HepG2 (cell line): ENCODE measurements around the gene GMEB2. TPM values are rescaled to one million over a fixed set of nuclear protein-coding genes. Genes with fewer than 3 reads are reported as not detected.

Experiments used
- ATAC-seq: fragments of 200-7000 bp; cut with Tn5 transposase; 3 replicates; pipeline ENCODE4 v1.9.1; 2020; ENCODE audit warnings: mild to moderate bottlenecking, moderate library complexity
- BruUV-seq: library from RNA; stranded (reverse); fragments of 400-500 nt; replicated peaks from 2 replicates; lab custom pipeline; 2021; lab: Mats Ljungman, UMichigan
- CTCF ChIA-PET: fragments of 300-600 bp; formaldehyde crosslinking; extraction: SDS; loops from one replicate; lab custom pipeline; 2021; ENCODE audit warnings: low total read pairs, inconsistent platforms, low intra/inter-chr PET ratio; lab: Yijun Ruan, JAX
- POLR2A ChIA-PET: fragments of 350-600 bp; sonication (Branson Sonifier 250); formaldehyde crosslinking; loops from one replicate; lab custom pipeline; 2020; ENCODE audit warnings: antibody characterized with exemption, inconsistent platforms; lab: Yijun Ruan, JAX
- DNase-seq: peaks from one replicate; pipeline ENCODE4 v3.0.0-alpha.2; 2015; ENCODE audit warnings: low spot score
- FAIRE-seq: peaks from 3 replicates; lab custom pipeline; 2011; peaks lifted over from hg19 to GRCh38; lab: Jason Lieb, UNC
- H2AFZ ChIP-seq: one replicate; pipeline ENCODE4 v1.6.1; 2011; ENCODE audit warnings: low read length, inconsistent platforms
- H3K27ac ChIP-seq: fragments of 300-600 bp; 3 replicates; pipeline ENCODE4 v1.8.0; 2011; ENCODE audit warnings: mixed run types, mild to moderate bottlenecking, mixed read lengths, low read length, inconsistent platforms; ENCODE audit not compliant: insufficient read depth; ENCODE audit errors: extremely low read length
- H3K27me3 ChIP-seq, 2 experiments: fragments of 200-600 bp in 1 of 2; 2 replicates in 1 of 2; 3 replicates in 1 of 2; pipeline versions ENCODE4 v1.6.0 to v1.8.0; 2011; ENCODE audit warnings: low read length in 2 of 2, mild to moderate bottlenecking in 2 of 2, moderate library complexity in 2 of 2, inconsistent platforms in 1 of 2; ENCODE audit not compliant: insufficient read depth in 2 of 2, control insufficient read depth in 1 of 2
- H3K36me3 ChIP-seq, 2 experiments: fragments of 200-600 bp in 1 of 2; replicated peaks in 1 of 2; 2 replicates in 1 of 2; 3 replicates in 1 of 2; pipeline versions ENCODE4 v1.5.1 to v1.8.0; 2011; ENCODE audit warnings: low read length in 2 of 2, inconsistent platforms in 1 of 2; ENCODE audit not compliant: insufficient read depth in 2 of 2, control insufficient read depth in 1 of 2
- H3K4me1 ChIP-seq: 2 replicates; pipeline ENCODE4 v1.5.1; 2012; ENCODE audit warnings: low read length, inconsistent platforms; ENCODE audit not compliant: insufficient read depth
- H3K4me2 ChIP-seq: 2 replicates; pipeline ENCODE4 v1.6.0; 2011; ENCODE audit warnings: low read depth, low read length, inconsistent platforms
- H3K4me3 ChIP-seq, 3 experiments: fragments of 200-600 bp in 1 of 3; sonication (generic), shearing (Covaris generic) in 1 of 3; replicated peaks in 1 of 3; 2 replicates each; pipeline ENCODE4 v1.5.1; 2011 to 2016; ENCODE audit warnings: low read length in 3 of 3, inconsistent platforms in 2 of 3, low read depth in 2 of 3, mild to moderate bottlenecking in 2 of 3, control low read depth in 1 of 3, mixed read lengths in 1 of 3; ENCODE audit not compliant: insufficient read depth in 1 of 3
- H3K79me2 ChIP-seq: one replicate; pipeline ENCODE4 v1.6.1; 2011; ENCODE audit warnings: low read length, inconsistent platforms; ENCODE audit not compliant: insufficient read depth
- H3K9ac ChIP-seq: 2 replicates; pipeline ENCODE4 v1.6.0; 2011; ENCODE audit warnings: mild to moderate bottlenecking, low read depth, low read length, inconsistent platforms; ENCODE audit not compliant: insufficient read depth
- H3K9me3 ChIP-seq: 2 replicates; pipeline ENCODE4 v1.5.1; 2012; ENCODE audit warnings: mild to moderate bottlenecking, low read length
- H4K20me1 ChIP-seq: 2 replicates; pipeline ENCODE4 v1.6.0; 2011; ENCODE audit warnings: inconsistent platforms, mild to moderate bottlenecking, low read length, moderate library complexity; ENCODE audit not compliant: insufficient read depth
- ERF ChIP-seq: IDR thresholded peaks from 2 replicates; pipeline ENCODE4 v1.6.1; 2018; ENCODE audit warnings: missing biosample characterization, missing genetic modification reagents
- FOXA3 ChIP-seq: IDR thresholded peaks from 2 replicates; pipeline ENCODE4 v1.6.1; 2016; ENCODE audit warnings: missing genetic modification reagents, missing compliant biosample characterization
- HES4 ChIP-seq: sonication (generic); formaldehyde crosslinking; IDR thresholded peaks from 2 replicates; pipeline ENCODE4 v1.9.0; 2021; ENCODE audit warnings: mild to moderate bottlenecking, missing genetic modification reagents, borderline replicate concordance
- NR2F6 ChIP-seq, 2 experiments: IDR thresholded peaks; 2 replicates each; pipeline ENCODE4 v1.6.1; 2016; ENCODE audit warnings: antibody characterized with exemption in 1 of 2, mild to moderate bottlenecking in 1 of 2
- SRY ChIP-seq: sonication (generic); formaldehyde crosslinking; IDR thresholded peaks from 2 replicates; pipeline ENCODE4 v1.8.0; 2022; ENCODE audit warnings: mild to moderate bottlenecking, missing genetic modification reagents
- STAG1 ChIP-seq: sonication (generic); formaldehyde crosslinking; IDR thresholded peaks from 2 replicates; pipeline ENCODE4 v1.4.0; 2020; ENCODE audit warnings: missing genetic modification reagents
- TBP ChIP-seq: sonication (generic); formaldehyde crosslinking; IDR thresholded peaks from 2 replicates; pipeline ENCODE4 v1.5.0; 2020; ENCODE audit warnings: missing genetic modification reagents
- ZFX ChIP-seq: sonication (generic); formaldehyde crosslinking; IDR thresholded peaks from 2 replicates; pipeline ENCODE4 v1.4.0; 2020; ENCODE audit warnings: mild to moderate bottlenecking, low read depth, missing genetic modification reagents, moderate library complexity
- ZNF274 ChIP-seq: sonication (generic); formaldehyde crosslinking; IDR thresholded peaks from 2 replicates; pipeline ENCODE4 v1.5.1; 2020; ENCODE audit warnings: mild to moderate bottlenecking, missing genetic modification reagents
- ZNF556 ChIP-seq: sonication (generic); formaldehyde crosslinking; IDR thresholded peaks from 2 replicates; pipeline ENCODE4 v1.4.0; 2020; ENCODE audit warnings: mild to moderate bottlenecking, missing genetic modification reagents, borderline replicate concordance
- ZNF629 ChIP-seq: sonication (generic); formaldehyde crosslinking; conservative IDR thresholded peaks from 2 replicates; pipeline ENCODE4 v1.5.0; 2020; ENCODE audit warnings: missing genetic modification reagents
- ZNF788 ChIP-seq: sonication (generic); formaldehyde crosslinking; IDR thresholded peaks from 2 replicates; pipeline ENCODE4 v1.5.0; 2020; ENCODE audit warnings: mild to moderate bottlenecking, missing genetic modification reagents, borderline replicate concordance
- ZSCAN29 ChIP-seq: sonication (generic); formaldehyde crosslinking; conservative IDR thresholded peaks from 2 replicates; pipeline ENCODE4 v1.4.0; 2020; ENCODE audit warnings: mild to moderate bottlenecking, missing genetic modification reagents
- ZZZ3 ChIP-seq: sonication (generic); formaldehyde crosslinking; IDR thresholded peaks from 2 replicates; pipeline ENCODE4 v1.4.0; 2020; ENCODE audit warnings: missing genetic modification reagents, mild to moderate bottlenecking, borderline replicate concordance
- WGBS: methylation state at CpG from one replicate; pipeline ENCODE4 v1.1.6; 2017; ENCODE audit warnings: low lambda C conversion rate; 5-methylcytosine and 5-hydroxymethylcytosine counted together
- in situ Hi-C: cut with HindIII; loops from 2 replicates; pipeline ENCODE4 v1.10.0; 2017; ENCODE audit warnings: low pct_unique_long_range_greater_than_20kb; ENCODE audit not compliant: extremely low pct_ligation_motif_present
- intact Hi-C: fragments of 100-400 bp; cut with micrococcal nuclease; formaldehyde crosslinking; loops from one replicate; pipeline ENCODE4 v1.10.0; 2022; ENCODE audit not compliant: unreplicated experiment
- polyA plus RNA-seq, 8 experiments: library from polyadenylated mRNA; depleted of rRNA in 3 of 8; stranded (reverse) in 7 of 8; unstranded in 1 of 8; fragments of >200 nt; fragmentation: Illumina TruSeq in 4 of 8; extraction: Trizol in 4 of 8; gene quantifications; 2 replicates each; pipeline versions ENCODE4 v1.2.1 to v1.2.3, GENCODE V29; 2011 to 2016; ENCODE audit warnings: low read depth in 4 of 8, missing spikeins in 1 of 8, mixed read lengths in 1 of 8; ENCODE audit not compliant: insufficient read depth in 1 of 8
- total RNA-seq, 5 experiments: library from RNA; depleted of rRNA; stranded (reverse); fragments of >200 nt; fragmentation: Illumina TruSeq; extraction: Trizol; gene quantifications; 2 replicates each; pipeline ENCODE4 v1.2.3, GENCODE V29; 2016; ENCODE audit warnings: low read depth in 1 of 5
- TF ChIP-seq, protein P1 (sequence below): sonication (generic); formaldehyde crosslinking; IDR thresholded peaks from 2 replicates; pipeline ENCODE4 v1.8.0; 2022; ENCODE audit warnings: missing genetic modification reagents, mild to moderate bottlenecking, borderline replicate concordance
- TF ChIP-seq, protein P2 (sequence below): IDR thresholded peaks from 2 replicates; pipeline ENCODE4 v1.6.1; 2016
- TF ChIP-seq, protein P3 (sequence below): sonication (generic); formaldehyde crosslinking; IDR thresholded peaks from 2 replicates; pipeline ENCODE4 v1.5.0; 2020; ENCODE audit warnings: missing genetic modification reagents
- TF ChIP-seq, protein P4 (sequence below): sonication (generic); formaldehyde crosslinking; IDR thresholded peaks from 2 replicates; pipeline ENCODE4 v1.4.0; 2020; ENCODE audit warnings: mild to moderate bottlenecking, missing genetic modification reagents

GMEB2 gene
- total and polyA plus RNA-seq, 2 of the 13 experiments (the other 11 are each of a cell fraction or from before 2014, with no cell fraction given): 10.6 to 12.4 TPM

DNA sequence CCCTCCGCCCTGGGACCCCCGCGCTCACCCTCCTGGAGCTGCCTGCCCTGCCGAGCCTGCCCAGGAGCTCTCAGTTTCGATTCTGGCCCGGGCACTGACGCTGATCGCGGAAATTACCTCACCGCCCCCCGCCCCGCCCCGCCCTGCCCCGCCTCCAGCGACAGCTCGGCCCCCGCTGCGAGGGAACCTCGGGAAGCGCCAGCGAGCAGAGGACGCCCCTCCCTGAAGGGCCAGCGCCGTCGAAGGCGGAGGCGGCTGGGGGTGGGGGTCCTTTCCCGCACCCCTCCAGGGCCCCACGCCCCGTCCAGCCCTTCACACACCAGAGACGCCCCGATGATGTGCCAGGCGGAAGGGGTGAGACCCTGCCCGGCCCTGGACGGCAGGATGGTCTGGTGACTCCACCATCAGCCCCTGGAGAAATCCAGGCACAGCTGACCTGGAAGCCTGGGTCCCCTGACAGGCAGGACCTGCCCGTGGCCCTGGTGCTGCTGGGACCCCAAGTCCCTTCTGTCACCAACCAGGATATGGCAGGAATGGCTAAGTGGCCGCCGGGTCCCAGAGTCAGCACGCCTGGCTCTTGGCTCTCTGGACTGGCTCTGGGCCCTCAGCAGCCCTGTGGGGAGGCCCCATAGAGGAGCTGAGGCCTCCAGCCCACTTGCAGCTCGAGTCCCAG lies 52.6 kb downstream of the GMEB2 start, which contains the start of gene HELZ2 (continued):
- TF ChIP-seq SRY: 0 out of 2 replicates have a peak, but pooled peaks have one; percentile 16
- no peak for TF ChIP-seq STAG1 (CRISPR knock-in tag)
- TF ChIP-seq FOXA3 (CRISPR knock-in tag): no peak
- TF ChIP-seq ZNF788: peak; percentile 58; the same call in 1 of the 2 replicates
- peak; percentile 70 for TF ChIP-seq ZFX
- no peak for TF ChIP-seq NR2F6 (IDR thresholded peaks at IDR 0.05)
- TF ChIP-seq NR2F6 (CRISPR knock-in tag; IDR thresholded peaks at IDR 0.05): no peak
- TF ChIP-seq, protein P1, sequence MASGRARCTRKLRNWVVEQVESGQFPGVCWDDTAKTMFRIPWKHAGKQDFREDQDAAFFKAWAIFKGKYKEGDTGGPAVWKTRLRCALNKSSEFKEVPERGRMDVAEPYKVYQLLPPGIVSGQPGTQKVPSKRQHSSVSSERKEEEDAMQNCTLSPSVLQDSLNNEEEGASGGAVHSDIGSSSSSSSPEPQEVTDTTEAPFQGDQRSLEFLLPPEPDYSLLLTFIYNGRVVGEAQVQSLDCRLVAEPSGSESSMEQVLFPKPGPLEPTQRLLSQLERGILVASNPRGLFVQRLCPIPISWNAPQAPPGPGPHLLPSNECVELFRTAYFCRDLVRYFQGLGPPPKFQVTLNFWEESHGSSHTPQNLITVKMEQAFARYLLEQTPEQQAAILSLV (CRISPR knock-in tag): peak; percentile 87

DNA sequence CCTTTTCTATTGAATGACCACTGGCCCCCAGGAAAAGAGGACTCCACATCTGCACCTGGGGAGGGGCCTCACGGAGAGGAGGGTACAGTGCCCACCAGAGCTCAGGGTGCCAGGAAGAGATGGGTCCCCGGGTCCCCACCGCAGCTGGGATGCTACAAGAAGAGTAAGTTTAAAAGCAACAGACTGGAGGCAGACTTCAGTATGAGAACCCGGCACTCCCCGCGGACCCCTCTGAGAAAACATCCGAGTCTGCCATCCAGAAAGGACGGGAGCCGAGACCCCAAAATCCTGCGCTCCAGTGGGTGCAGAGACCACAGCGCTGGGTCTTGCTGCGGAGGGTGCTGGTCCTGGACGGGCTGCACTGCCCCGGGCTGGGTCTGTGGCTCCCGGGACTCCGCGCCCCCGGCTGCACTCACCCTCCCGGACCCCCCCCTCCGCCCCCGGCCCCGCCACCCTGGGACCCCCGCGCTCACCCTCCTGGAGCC lies 53.2 kb downstream of the GMEB2 start:
- Histone ChIP-seq H3K4me2 (peak overlapping the region; percentile 88), H3K79me2 (no peaks in the 10 kb centered on the region), H2AFZ (no peak overlapping the region), H3K9ac (peak overlapping the region; percentile 86), H3K4me3 (peak overlapping the region; percentile 88 to 98 (median 94)), H3K27me3 (peaks cover 4 to 18% of the 10 kb centered on the region in 2 experiments; a peak in 2 of 5 replicates), H3K9me3 (no peaks in the 10 kb centered on the region), H3K27ac (peak overlapping the region; percentile 23), H3K4me1 (peaks cover 55% of the 10 kb centered on the region), H3K36me3 (no peaks in the 10 kb centered on the region), H4K20me1 (peaks cover 2% of the 10 kb centered on the region; the same call in 1 of the 2 replicates)
- 4% methylated on average over 14 of the region's 24 CpGs for WGBS
- DNase-seq (no peak), FAIRE-seq (no peak), ATAC-seq (peak; percentile 46)
- TSS peak; percentile 53 for BruUV-seq
- ChIA-PET CTCF (interaction anchor here (2.8 kb wide), 1 partner anchor 36 kb away, joined by 22 read pairs; the partner anchor contains the start of gene PTK6), POLR2A (interaction anchor here (0.8 to 2.6 kb wide), 22 partner anchors 9 to 480 kb away, joined by 3 to 26 read pairs (median 4); partner anchors contain the start of genes GMEB2, PPDPF, PTK6 and RTEL1)
- in situ Hi-C loops: no loop called here
- intact Hi-C loops: loop anchor here (1.0 kb wide), 1 partner anchor 35 kb away; no protein-coding TSS in a partner anchor
- TF ChIP-seq ZZZ3 (CRISPR knock-in tag): 0 out of 2 replicates have a peak, but pooled peaks have one; percentile 34
- 0 out of 2 replicates have a peak, but pooled peaks have one; percentile 12 for TF ChIP-seq ZSCAN29
- TF ChIP-seq ERF (CRISPR knock-in tag): peak; percentile 2; the same call in 1 of the 2 replicates
- TF ChIP-seq ZNF629 (CRISPR knock-in tag): no peak
- TF ChIP-seq, protein P2, sequence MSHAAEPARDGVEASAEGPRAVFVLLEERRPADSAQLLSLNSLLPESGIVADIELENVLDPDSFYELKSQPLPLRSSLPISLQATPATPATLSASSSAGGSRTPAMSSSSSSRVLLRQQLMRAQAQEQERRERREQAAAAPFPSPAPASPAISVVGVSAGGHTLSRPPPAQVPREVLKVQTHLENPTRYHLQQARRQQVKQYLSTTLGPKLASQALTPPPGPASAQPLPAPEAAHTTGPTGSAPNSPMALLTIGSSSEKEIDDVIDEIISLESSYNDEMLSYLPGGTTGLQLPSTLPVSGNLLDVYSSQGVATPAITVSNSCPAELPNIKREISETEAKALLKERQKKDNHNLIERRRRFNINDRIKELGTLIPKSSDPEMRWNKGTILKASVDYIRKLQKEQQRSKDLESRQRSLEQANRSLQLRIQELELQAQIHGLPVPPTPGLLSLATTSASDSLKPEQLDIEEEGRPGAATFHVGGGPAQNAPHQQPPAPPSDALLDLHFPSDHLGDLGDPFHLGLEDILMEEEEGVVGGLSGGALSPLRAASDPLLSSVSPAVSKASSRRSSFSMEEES (CRISPR knock-in tag): no peak
- TF ChIP-seq ZNF556: 0 out of 2 replicates have a peak, but pooled peaks have one; percentile 3
- TF ChIP-seq TBP (CRISPR knock-in tag): no peak
- TF ChIP-seq HES4 (CRISPR knock-in tag): 0 out of 2 replicates have a peak, but pooled peaks have one; percentile 14
- TF ChIP-seq, protein P3, sequence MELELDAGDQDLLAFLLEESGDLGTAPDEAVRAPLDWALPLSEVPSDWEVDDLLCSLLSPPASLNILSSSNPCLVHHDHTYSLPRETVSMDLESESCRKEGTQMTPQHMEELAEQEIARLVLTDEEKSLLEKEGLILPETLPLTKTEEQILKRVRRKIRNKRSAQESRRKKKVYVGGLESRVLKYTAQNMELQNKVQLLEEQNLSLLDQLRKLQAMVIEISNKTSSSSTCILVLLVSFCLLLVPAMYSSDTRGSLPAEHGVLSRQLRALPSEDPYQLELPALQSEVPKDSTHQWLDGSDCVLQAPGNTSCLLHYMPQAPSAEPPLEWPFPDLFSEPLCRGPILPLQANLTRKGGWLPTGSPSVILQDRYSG (CRISPR knock-in tag): no peak
- TF ChIP-seq ZNF274 (CRISPR knock-in tag): 0 out of 2 replicates have a peak, but pooled peaks have one; percentile 35
- TF ChIP-seq, protein P4, sequence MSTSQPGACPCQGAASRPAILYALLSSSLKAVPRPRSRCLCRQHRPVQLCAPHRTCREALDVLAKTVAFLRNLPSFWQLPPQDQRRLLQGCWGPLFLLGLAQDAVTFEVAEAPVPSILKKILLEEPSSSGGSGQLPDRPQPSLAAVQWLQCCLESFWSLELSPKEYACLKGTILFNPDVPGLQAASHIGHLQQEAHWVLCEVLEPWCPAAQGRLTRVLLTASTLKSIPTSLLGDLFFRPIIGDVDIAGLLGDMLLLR: 0 out of 2 replicates have a peak, but pooled peaks have one; percentile 0
